Mesendoderm (in vitro differentiated cells): ENCODE measurements around the gene COA7.

Experiments used
- DNase-seq: peaks from one replicate; pipeline ENCODE4 v3.0.0; 2013
- H2AK5ac ChIP-seq: 2 replicates; pipeline ENCODE4 v1.6.1; 2013; ENCODE audit warnings: low read length, inconsistent platforms
- H2BK120ac ChIP-seq: 2 replicates; pipeline ENCODE4 v1.6.1; 2013; ENCODE audit warnings: low read depth, mild to moderate bottlenecking, low read length, moderate library complexity, mixed read lengths
- H2BK15ac ChIP-seq: replicated peaks from 2 replicates; pipeline ENCODE4 v1.6.1; 2013; ENCODE audit warnings: low read depth, mild to moderate bottlenecking, moderate library complexity
- H2BK5ac ChIP-seq: 2 replicates; pipeline ENCODE4 v1.6.1; 2013; ENCODE audit warnings: low read length, inconsistent platforms
- H3K18ac ChIP-seq: 2 replicates; pipeline ENCODE4 v1.6.1; 2013; ENCODE audit warnings: mild to moderate bottlenecking, low read length, mixed read lengths
- H3K23ac ChIP-seq: one replicate; pipeline ENCODE4 v1.6.1; 2013; ENCODE audit warnings: low read length
- H3K27ac ChIP-seq: 2 replicates; pipeline ENCODE4 v1.5.1; 2013; ENCODE audit warnings: low read depth, mild to moderate bottlenecking, inconsistent platforms, low read length, moderate library complexity
- H3K27me3 ChIP-seq: 2 replicates; pipeline ENCODE4 v1.6.1; 2013; ENCODE audit warnings: low read length, control low read depth, mild to moderate bottlenecking, inconsistent platforms; ENCODE audit not compliant: insufficient read depth, poor library complexity
- H3K36me3 ChIP-seq: 2 replicates; pipeline ENCODE4 v1.6.1; 2013; ENCODE audit warnings: low read length, inconsistent platforms; ENCODE audit not compliant: control insufficient read depth, insufficient read depth
- H3K4ac ChIP-seq: one replicate; pipeline ENCODE4 v1.6.1; 2013; ENCODE audit warnings: low read depth, mild to moderate bottlenecking, low read length, moderate library complexity
- H3K4me1 ChIP-seq: 2 replicates; pipeline ENCODE4 v1.6.1; 2013; ENCODE audit warnings: low read depth, low read length, inconsistent platforms; ENCODE audit not compliant: control insufficient read depth
- H3K4me2 ChIP-seq: 2 replicates; pipeline ENCODE4 v1.6.1; 2013; ENCODE audit warnings: low read length
- H3K4me3 ChIP-seq: 2 replicates; pipeline ENCODE4 v1.5.1; 2013; ENCODE audit warnings: mild to moderate bottlenecking, low read length
- H3K56ac ChIP-seq: one replicate; pipeline ENCODE4 v1.6.1; 2013; ENCODE audit warnings: low read length
- H3K79me1 ChIP-seq: 2 replicates; pipeline ENCODE4 v1.6.1; 2013; ENCODE audit warnings: low read length, inconsistent platforms
- H3K79me2 ChIP-seq: 2 replicates; pipeline ENCODE4 v1.6.1; 2013; ENCODE audit warnings: mild to moderate bottlenecking, low read length; ENCODE audit not compliant: control insufficient read depth, insufficient read depth
- H3K9ac ChIP-seq: 2 replicates; pipeline ENCODE4 v1.6.1; 2013; ENCODE audit warnings: low read length, inconsistent platforms
- H4K5ac ChIP-seq: one replicate; pipeline ENCODE4 v1.6.1; 2013; ENCODE audit warnings: low read length
- H4K8ac ChIP-seq: one replicate; pipeline ENCODE4 v1.6.1; 2013; ENCODE audit warnings: low read depth, mild to moderate bottlenecking, control low read depth, low read length, moderate library complexity
- WGBS: extraction: QIAGEN DNeasy Blood & Tissue Kit; methylation state at CpG from one replicate; pipeline ENCODE4 v1.1.7; 2013; ENCODE audit warnings: low lambda C conversion rate, missing lambda C conversion rate; ENCODE audit not compliant: insufficient coverage; ENCODE audit errors: extremely low coverage; 5-methylcytosine and 5-hydroxymethylcytosine counted together

The COA7 gene

DNA sequence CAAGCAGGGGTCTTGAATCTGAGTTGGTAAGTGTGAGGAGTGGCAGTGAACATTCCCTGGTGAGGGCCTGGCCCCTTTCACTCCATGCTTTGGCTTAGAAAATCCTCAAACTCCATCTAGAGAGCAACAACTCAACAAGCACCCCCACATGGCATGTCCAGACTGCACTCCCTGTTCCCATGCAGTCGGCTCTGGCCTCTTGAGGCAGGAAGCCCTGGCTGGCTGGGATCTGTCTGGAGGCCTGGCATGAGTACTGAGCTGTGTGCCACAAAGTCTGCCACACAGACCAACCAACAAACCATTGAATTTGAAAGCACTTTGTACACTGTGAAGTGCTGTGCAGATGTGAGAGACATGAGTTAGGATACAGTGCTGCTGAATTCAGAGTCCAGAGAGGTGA is 25.2 kb downstream of the COA7 start:
- Histone ChIP-seq H3K79me2 (no peaks in the 10 kb centered on the region), H2AK5ac (peak overlapping the region; percentile 78), H4K8ac (no peak overlapping the region), H3K4me1 (peaks cover 5% of the 10 kb centered on the region), H3K4me2 (no peak overlapping the region), H2BK15ac (peak overlapping the region; percentile 14), H3K27ac (no peak overlapping the region), H3K36me3 (no peaks in the 10 kb centered on the region), H3K56ac (peak overlapping the region; percentile 40), H4K5ac (no peak overlapping the region), H3K27me3 (no peaks in the 10 kb centered on the region), H3K9ac (no peak overlapping the region), H2BK5ac (no peak overlapping the region), H3K4ac (no peak overlapping the region), H3K4me3 (no peak overlapping the region), H3K18ac (no peak overlapping the region), H2BK120ac (no peak overlapping the region), H3K79me1 (no peaks in the 10 kb centered on the region), H3K23ac (no peak overlapping the region)
- WGBS: no CpG with 5 or more reads among the region's 1 CpG
- no peak for DNase-seq

- Histone ChIP-seq H4K8ac (no peak overlapping the region), H3K23ac (no peak overlapping the region), H3K9ac (no peak overlapping the region), H3K4me3 (no peak overlapping the region), H2AK5ac (no peak overlapping the region), H3K56ac (no peak overlapping the region), H3K4ac (no peak overlapping the region), H3K27ac (no peak overlapping the region), H3K36me3 (no peaks in the 10 kb centered on the region), H3K79me1 (no peaks in the 10 kb centered on the region), H2BK5ac (no peak overlapping the region), H3K18ac (no peak overlapping the region), H3K79me2 (no peaks in the 10 kb centered on the region), H3K27me3 (no peaks in the 10 kb centered on the region), H4K5ac (no peak overlapping the region), H2BK15ac (no peak overlapping the region), H2BK120ac (no peak overlapping the region), H3K4me2 (no peak overlapping the region), H3K4me1 (peaks cover 6% of the 10 kb centered on the region)
- WGBS: no CpG with 5 or more reads among the region's 2 CpGs
- no peak for DNase-seq
These were observed 27.5 kb downstream of the COA7 start for GRCh38 chr1:52670604-52671003.

DNA sequence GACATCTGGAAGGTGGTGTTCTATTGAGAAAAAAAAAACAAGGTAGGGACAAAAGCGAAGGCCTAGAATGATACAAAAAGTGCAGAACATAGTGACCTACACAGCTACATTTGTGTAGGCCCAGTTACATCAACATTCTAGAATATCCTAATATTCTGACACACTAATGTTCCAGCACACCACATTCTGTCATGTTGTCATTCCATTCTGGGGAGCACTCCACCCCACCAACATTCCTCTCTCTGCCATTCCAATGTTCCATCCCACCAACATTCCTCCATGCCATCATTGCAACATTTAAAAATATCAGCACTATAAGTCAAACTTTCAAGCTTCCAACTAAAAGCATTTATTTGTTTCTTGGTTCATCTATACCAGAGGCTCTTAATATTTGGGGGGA is 28.5 kb downstream of the COA7 start:
- Histone ChIP-seq H3K27me3 (no peaks in the 10 kb centered on the region), H4K5ac (no peak overlapping the region), H2BK120ac (no peak overlapping the region), H3K18ac (no peak overlapping the region), H3K4ac (no peak overlapping the region), H3K27ac (no peak overlapping the region), H3K9ac (no peak overlapping the region), H3K36me3 (no peaks in the 10 kb centered on the region), H3K4me2 (no peak overlapping the region), H2BK15ac (no peak overlapping the region), H2BK5ac (no peak overlapping the region), H3K79me1 (no peaks in the 10 kb centered on the region), H4K8ac (no peak overlapping the region), H3K4me1 (peaks cover 9% of the 10 kb centered on the region), H3K56ac (no peak overlapping the region), H3K23ac (no peak overlapping the region), H3K4me3 (no peak overlapping the region), H3K79me2 (no peaks in the 10 kb centered on the region), H2AK5ac (no peak overlapping the region)
- DNase-seq: no peak
- no CpG with 5 or more reads among the region's 1 CpG for WGBS

DNA sequence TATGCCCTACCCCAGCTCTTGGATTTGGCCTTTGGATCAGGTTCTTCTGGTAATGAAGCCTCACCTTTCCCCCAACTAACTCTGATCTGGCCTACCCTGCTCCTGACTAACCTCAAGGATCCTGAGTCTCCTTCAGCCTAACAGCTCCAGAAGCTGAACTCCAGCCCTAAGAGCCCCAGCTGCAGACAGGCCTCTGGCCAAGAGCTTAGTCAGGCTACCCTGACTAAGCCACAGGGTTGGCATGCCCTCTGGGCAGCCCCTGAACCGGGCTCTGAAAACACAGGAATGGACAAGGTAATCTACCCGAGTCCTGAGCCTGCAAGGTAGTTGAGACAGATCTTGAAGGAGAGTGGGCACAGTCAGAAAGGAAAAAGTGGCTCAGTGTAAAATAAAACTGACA is 29.4 kb downstream of the COA7 start:
- H3K56ac ChIP-seq: peak overlapping the region; percentile 50
- no peaks in the 10 kb centered on the region for H3K27me3 ChIP-seq
- H2AK5ac ChIP-seq: peak overlapping the region; percentile 84
- peaks cover 9% of the 10 kb centered on the region for H3K4me1 ChIP-seq
- no peak for DNase-seq
- peak overlapping the region; percentile 20 for H3K18ac ChIP-seq
- no peaks in the 10 kb centered on the region for H3K79me2 ChIP-seq
- peak overlapping the region; percentile 36 for H2BK5ac ChIP-seq
- no CpG with 5 or more reads among the region's 2 CpGs for WGBS
- no peaks in the 10 kb centered on the region for H3K79me1 ChIP-seq
- no peak overlapping the region for H3K4me3 ChIP-seq
- H3K4me2 ChIP-seq: no peak overlapping the region
- H2BK120ac ChIP-seq: peak overlapping the region; percentile 31
- H3K9ac ChIP-seq: no peak overlapping the region
- H3K27ac ChIP-seq: no peak overlapping the region
- H4K5ac ChIP-seq: no peak overlapping the region
- no peak overlapping the region for H2BK15ac ChIP-seq
- H4K8ac ChIP-seq: no peak overlapping the region
- H3K4ac ChIP-seq: no peak overlapping the region
- H3K36me3 ChIP-seq: no peaks in the 10 kb centered on the region
- no peak overlapping the region for H3K23ac ChIP-seq

DNA sequence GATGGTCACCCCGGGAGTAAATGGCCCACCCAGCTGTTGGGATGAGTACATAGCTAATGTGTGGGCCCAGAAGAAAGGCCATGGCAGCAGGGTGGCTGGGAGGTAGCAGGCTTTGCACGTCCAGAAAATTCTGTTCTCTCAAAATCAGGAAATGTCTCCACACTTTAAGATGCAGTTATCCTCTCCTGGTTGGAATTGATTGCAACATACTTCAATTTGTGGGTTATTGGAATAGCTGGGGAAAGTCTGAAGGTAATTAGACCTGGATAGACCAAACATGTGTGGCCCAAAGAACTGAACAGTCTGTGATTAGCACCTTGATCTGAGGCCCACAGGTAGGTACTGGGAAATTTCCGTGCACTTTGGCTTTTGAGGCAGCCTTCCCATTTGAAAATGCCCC is 30.2 kb downstream of the COA7 start:
- Histone ChIP-seq H2BK5ac (no peak overlapping the region), H4K5ac (no peak overlapping the region), H3K18ac (no peak overlapping the region), H2BK15ac (no peak overlapping the region), H3K79me1 (no peaks in the 10 kb centered on the region), H3K4me1 (peaks cover 9% of the 10 kb centered on the region), H3K4me2 (no peak overlapping the region), H3K9ac (no peak overlapping the region), H3K36me3 (no peaks in the 10 kb centered on the region), H3K27ac (no peak overlapping the region), H3K27me3 (no peaks in the 10 kb centered on the region), H3K56ac (no peak overlapping the region), H3K4me3 (no peak overlapping the region), H4K8ac (no peak overlapping the region), H2BK120ac (no peak overlapping the region), H3K23ac (no peak overlapping the region), H2AK5ac (no peak overlapping the region), H3K79me2 (no peaks in the 10 kb centered on the region), H3K4ac (no peak overlapping the region)
- no peak for DNase-seq
- no CpG with 5 or more reads among the region's 3 CpGs for WGBS

DNA sequence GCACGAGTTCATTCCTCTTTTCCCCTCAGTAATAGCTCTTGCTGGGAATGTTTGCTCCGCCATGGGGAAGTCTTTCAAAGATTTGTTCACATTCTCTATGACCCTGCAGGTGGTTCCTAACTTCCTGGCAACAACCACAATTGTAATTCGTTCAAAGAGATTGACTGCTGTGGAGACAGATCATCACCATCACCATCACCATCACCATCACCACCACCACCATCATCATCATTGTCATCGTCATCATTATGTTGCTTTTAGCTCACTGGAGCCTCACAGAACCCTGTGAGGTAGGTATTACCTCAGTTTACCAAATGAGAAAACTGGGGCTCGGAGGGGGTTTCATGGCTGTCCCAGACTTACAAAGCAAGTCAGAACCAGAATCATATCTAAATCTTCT is 30.9 kb downstream of the COA7 start:
- Histone ChIP-seq H3K27me3 (no peaks in the 10 kb centered on the region), H3K27ac (no peak overlapping the region), H3K4ac (no peak overlapping the region), H4K8ac (no peak overlapping the region), H3K18ac (no peak overlapping the region), H3K79me1 (no peaks in the 10 kb centered on the region), H3K79me2 (no peaks in the 10 kb centered on the region), H2BK120ac (no peak overlapping the region), H3K4me2 (no peak overlapping the region), H3K4me1 (peaks cover 12% of the 10 kb centered on the region), H2BK15ac (no peak overlapping the region), H3K36me3 (no peaks in the 10 kb centered on the region), H2BK5ac (no peak overlapping the region), H2AK5ac (peak overlapping the region; percentile 12), H4K5ac (no peak overlapping the region), H3K23ac (no peak overlapping the region), H3K9ac (no peak overlapping the region), H3K56ac (no peak overlapping the region), H3K4me3 (no peak overlapping the region)
- WGBS: no CpG with 5 or more reads among the region's 5 CpGs
- no peak for DNase-seq
